ENCODE results near the gene SSBP4.

Gene SSBP4

GRCh38 chr19:18477974-18478373 lies 58.8 kb downstream of the SSBP4 start:
- no peak overlapping the region for H2AFZ ChIP-seq (ENCODE audit: low read depth)
- peaks cover 17% of the 10 kb centered on the region for H3K4me1 ChIP-seq (ENCODE audit: low read depth, poor library complexity, severe bottlenecking)
- H3K9ac ChIP-seq, result no peak overlapping the region
- H3K4me3 ChIP-seq (IDR thresholded peaks at IDR 0.05; ENCODE audit: insufficient read depth, low read depth, low read length), result no peak overlapping the region
- TF ChIP-seq CTCF (conservative IDR thresholded peaks at IDR 0.05; ENCODE audit: low read depth, low read length), result no peak
- no peaks in the 10 kb centered on the region for H3K36me3 ChIP-seq (ENCODE audit: insufficient read depth)
- peaks cover 47% of the 10 kb centered on the region for H4K20me1 ChIP-seq (ENCODE audit: insufficient read depth)
- H3K27me3 ChIP-seq (ENCODE audit: insufficient read depth, low read depth), result no peaks in the 10 kb centered on the region
- no peak overlapping the region for H3K27ac ChIP-seq
- peaks cover 98% of the 10 kb centered on the region for H3K79me2 ChIP-seq (ENCODE audit: insufficient read depth, low read depth)
- H3K4me2 ChIP-seq, result no peak overlapping the region

GRCh38 chr19:18478545-18479311 lies 59.5 kb downstream of the SSBP4 start:
- Histone ChIP-seq H3K79me2 (ENCODE audit: insufficient read depth, low read depth) (peaks cover 98% of the 10 kb centered on the region), H3K9ac (no peak overlapping the region), H3K27me3 (ENCODE audit: insufficient read depth, low read depth) (no peaks in the 10 kb centered on the region), H2AFZ (ENCODE audit: low read depth) (no peak overlapping the region), H4K20me1 (ENCODE audit: insufficient read depth) (peaks cover 50% of the 10 kb centered on the region), H3K4me2 (no peak overlapping the region), H3K4me1 (ENCODE audit: low read depth, poor library complexity, severe bottlenecking) (peaks cover 17% of the 10 kb centered on the region), H3K27ac (no peak overlapping the region), H3K36me3 (ENCODE audit: insufficient read depth) (no peaks in the 10 kb centered on the region), H3K4me3 (IDR thresholded peaks at IDR 0.05; ENCODE audit: insufficient read depth, low read depth, low read length) (no peak overlapping the region)
- TF ChIP-seq CTCF (conservative IDR thresholded peaks at IDR 0.05; ENCODE audit: low read depth, low read length), result no peak

GRCh38 chr19:18480006-18480691 lies 61.0 kb downstream of the SSBP4 start:
- Histone ChIP-seq H3K4me1 (ENCODE audit: low read depth, poor library complexity, severe bottlenecking) (peaks cover 17% of the 10 kb centered on the region), H3K4me2 (no peak overlapping the region), H3K9ac (no peak overlapping the region), H2AFZ (ENCODE audit: low read depth) (no peak overlapping the region), H3K4me3 (IDR thresholded peaks at IDR 0.05; ENCODE audit: insufficient read depth, low read depth, low read length) (no peak overlapping the region), H4K20me1 (ENCODE audit: insufficient read depth) (peaks cover 54% of the 10 kb centered on the region), H3K79me2 (ENCODE audit: insufficient read depth, low read depth) (peaks cover 96% of the 10 kb centered on the region), H3K27ac (no peak overlapping the region), H3K27me3 (ENCODE audit: insufficient read depth, low read depth) (no peaks in the 10 kb centered on the region), H3K36me3 (ENCODE audit: insufficient read depth) (no peaks in the 10 kb centered on the region)
- TF ChIP-seq CTCF (conservative IDR thresholded peaks at IDR 0.05; ENCODE audit: low read depth, low read length), result no peak

- Histone ChIP-seq H3K27ac (no peak overlapping the region), H3K4me2 (no peak overlapping the region), H3K9ac (no peak overlapping the region), H3K79me2 (ENCODE audit: insufficient read depth, low read depth) (peaks cover 98% of the 10 kb centered on the region), H3K4me3 (IDR thresholded peaks at IDR 0.05; ENCODE audit: insufficient read depth, low read depth, low read length) (no peak overlapping the region), H3K4me1 (ENCODE audit: low read depth, poor library complexity, severe bottlenecking) (peaks cover 17% of the 10 kb centered on the region), H3K36me3 (ENCODE audit: insufficient read depth) (no peaks in the 10 kb centered on the region), H2AFZ (ENCODE audit: low read depth) (no peak overlapping the region), H3K27me3 (ENCODE audit: insufficient read depth, low read depth) (no peaks in the 10 kb centered on the region), H4K20me1 (ENCODE audit: insufficient read depth) (peaks cover 66% of the 10 kb centered on the region)
- TF ChIP-seq CTCF (conservative IDR thresholded peaks at IDR 0.05; ENCODE audit: low read depth, low read length), result no peak
Measured at GRCh38 chr19:18481505-18482222, 62.5 kb downstream of the SSBP4 start.
